SK-N-MC (cell line): ENCODE data around the gene TVP23A.
"Not testable (repeated sequence)": the region's sequence is repeated elsewhere in the genome, so short reads cannot be mapped to it uniquely, and the experiment has no call there.

ENCODE experiments used
- EZH2 ChIP-seq: fragments of 200-600 bp; sonication (generic); IDR thresholded peaks from one replicate; pipeline ENCODE4 v1.6.1; 2017; ENCODE audit warnings: antibody characterized with exemption
- POLR2AphosphoS5 ChIP-seq: IDR thresholded peaks from 2 replicates; pipeline ENCODE4 v1.6.1; 2012; ENCODE audit warnings: mild to moderate bottlenecking, low read depth, low read length, borderline replicate concordance

DNA sequence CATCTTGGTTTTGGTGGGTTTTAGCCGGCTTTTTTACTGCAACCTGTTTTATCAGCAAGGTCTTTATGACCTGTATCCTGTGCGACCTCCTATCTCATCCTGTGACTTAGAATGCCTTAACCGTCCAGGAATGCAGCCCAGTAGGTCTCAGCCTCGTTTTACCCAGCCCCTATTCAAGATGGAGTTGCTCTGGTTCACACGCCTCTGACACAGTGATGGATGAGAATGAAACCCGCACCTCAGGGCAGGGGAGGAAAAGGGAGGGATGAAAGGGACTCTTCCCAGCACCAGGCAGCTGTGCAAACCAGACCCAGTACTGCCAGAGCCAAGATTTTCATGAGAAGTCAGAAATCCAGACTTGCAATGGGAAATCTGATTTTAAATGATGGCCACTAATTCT is 41.7 kb downstream of the TVP23A start:
- not testable (repeated sequence) for TF ChIP-seq EZH2, POLR2AphosphoS5
